HG03045 (cell line): Measurements from ENCODE around the gene ANKS1B.
"Not testable (repeated sequence)": the region's sequence is repeated elsewhere in the genome, so short reads cannot be mapped to it uniquely, and the experiment has no call there.

Source experiments
- ATAC-seq: cut with Tn5 transposase; IDR thresholded peaks from one replicate; pipeline ENCODE4 v1.9.1; 2021; ENCODE audit warnings: mild to moderate bottlenecking, moderate library complexity; ENCODE audit not compliant: unreplicated experiment

The ANKS1B gene

GRCh38 chr12:98856897-98857540, 1127.7 kb downstream of the ANKS1B start:
- ATAC-seq, result no peak

GRCh38 chr12:98852181-98852580, 1132.6 kb downstream of the ANKS1B start:
- ATAC-seq, result no peak

- ATAC-seq, result no peak
Measured at GRCh38 chr12:98847242-98847641, 1137.5 kb downstream of the ANKS1B start.

GRCh38 chr12:98845957-98846356, 1138.8 kb downstream of the ANKS1B start:
- no peak for ATAC-seq

GRCh38 chr12:98840325-98840724, 1144.4 kb downstream of the ANKS1B start:
- no peak for ATAC-seq

- ATAC-seq, result no peak
Measured at GRCh38 chr12:98838231-98838647, 1146.5 kb downstream of the ANKS1B start.

- ATAC-seq, result not testable (repeated sequence)
Measured at GRCh38 chr12:98837134-98837752, 1147.5 kb downstream of the ANKS1B start.

- no peak for ATAC-seq
Measured at GRCh38 chr12:98830657-98831056, 1154.1 kb downstream of the ANKS1B start.

GRCh38 chr12:98828802-98829600, 1155.7 kb downstream of the ANKS1B start:
- ATAC-seq, result no peak

GRCh38 chr12:98823012-98823411, 1161.7 kb downstream of the ANKS1B start:
- no peak for ATAC-seq

- no peak for ATAC-seq
Measured at GRCh38 chr12:98821866-98822265, 1162.9 kb downstream of the ANKS1B start.

- ATAC-seq, result no peak
Measured at GRCh38 chr12:98821232-98821631, 1163.5 kb downstream of the ANKS1B start.

- no peak for ATAC-seq
Measured at GRCh38 chr12:98819821-98820404, 1164.8 kb downstream of the ANKS1B start.

- no peak for ATAC-seq
Measured at GRCh38 chr12:98819071-98819470, 1165.7 kb downstream of the ANKS1B start.

- no peak for ATAC-seq
Measured at GRCh38 chr12:98818239-98818638, 1166.5 kb downstream of the ANKS1B start.

- ATAC-seq, result no peak
Measured at GRCh38 chr12:98817742-98818141, 1167.0 kb downstream of the ANKS1B start.

GRCh38 chr12:98816720-98817119, 1168.0 kb downstream of the ANKS1B start:
- ATAC-seq, result no peak

- no peak for ATAC-seq
Measured at GRCh38 chr12:98814254-98814653, 1170.5 kb downstream of the ANKS1B start.

- ATAC-seq, result no peak
Measured at GRCh38 chr12:98812225-98812624, 1172.5 kb downstream of the ANKS1B start.

GRCh38 chr12:98808243-98808875, 1176.4 kb downstream of the ANKS1B start:
- no peak for ATAC-seq

GRCh38 chr12:98807187-98807586, 1177.5 kb downstream of the ANKS1B start:
- ATAC-seq, result no peak
